B cell (primary cell): ENCODE measurements around the gene FAM53B. TPM values are rescaled to one million over a fixed set of nuclear protein-coding genes. Genes with fewer than 3 reads are reported as not detected.

Source experiments
- ATAC-seq: fragments of 200-7000 bp; cut with Tn5 transposase; one replicate; pipeline ENCODE4 v1.10.0; 2021; ENCODE audit warnings: low read depth, mild to moderate bottlenecking, moderate number of reproducible peaks, moderate library complexity
- CTCF ChIA-PET: fragments of 350-600 bp; sonication (Branson Sonifier 250); formaldehyde crosslinking; loops from one replicate; lab custom pipeline; 2021; ENCODE audit warnings: antibody characterized with exemption, inconsistent platforms; lab: Charles Lee
- POLR2A ChIA-PET: fragments of 350-600 bp; sonication (Branson Sonifier 250); formaldehyde crosslinking; loops from one replicate; lab custom pipeline; 2021; ENCODE audit warnings: antibody characterized with exemption; lab: Charles Lee
- DNase-seq: peaks from one replicate; pipeline ENCODE4 v3.0.0; 2013
- H2AFZ ChIP-seq: 2 replicates; pipeline ENCODE4 v1.6.1; 2012; ENCODE audit warnings: mild to moderate bottlenecking, low read depth, low read length; ENCODE audit not compliant: insufficient read depth, poor library complexity, severe bottlenecking
- H3K27ac ChIP-seq, 2 donors: 1 replicate in 1 of 2; 2 replicates in 1 of 2; pipeline ENCODE4 v1.5.1; 2012 to 2013; ENCODE audit warnings: low read length in 2 of 2, mild to moderate bottlenecking in 2 of 2, moderate library complexity in 1 of 2
- H3K27me3 ChIP-seq, 4 experiments: fragments of 200-600 bp in 1 of 4; sonication (generic) in 1 of 4; replicated peaks in 1 of 4; 1 replicate in 2 of 4; 2 replicates in 2 of 4; pipeline versions ENCODE4 v1.6.1 to v1.7.0; 2013 to 2016; ENCODE audit warnings: low read length in 3 of 4, mild to moderate bottlenecking in 2 of 4, mixed read lengths in 1 of 4, moderate library complexity in 1 of 4; ENCODE audit not compliant: insufficient read depth in 4 of 4, control insufficient read depth in 3 of 4; ENCODE audit errors: control extremely low read depth in 1 of 4
- H3K36me3 ChIP-seq, 2 experiments: replicated peaks in 1 of 2; 1 replicate in 1 of 2; 2 replicates in 1 of 2; pipeline versions ENCODE4 v1.6.1 to v1.7.1; 2013; ENCODE audit warnings: low read length in 1 of 2; ENCODE audit not compliant: insufficient read depth in 2 of 2, control insufficient read depth in 1 of 2; ENCODE audit errors: control extremely low read depth in 1 of 2, extremely low read depth in 1 of 2
- H3K4me1 ChIP-seq, 2 donors: fragments of 200-600 bp in 1 of 2; sonication (generic) in 1 of 2; 1 replicate in 1 of 2; 2 replicates in 1 of 2; pipeline versions ENCODE4 v1.5.1 to v1.6.1; 2013 to 2017; ENCODE audit warnings: low read length in 2 of 2; ENCODE audit not compliant: control insufficient read depth in 2 of 2, insufficient read depth in 2 of 2
- H3K4me2 ChIP-seq: replicated peaks from 2 replicates; pipeline ENCODE3; 2012; ENCODE audit warnings: mild to moderate bottlenecking, low read depth, low read length; ENCODE audit not compliant: poor library complexity, severe bottlenecking
- H3K4me3 ChIP-seq, 5 experiments: fragments of 200-600 bp in 1 of 5; sonication (generic) in 1 of 5; 1 replicate in 3 of 5; 2 replicates in 2 of 5; pipeline versions ENCODE4 v1.5.1 to v1.7.0; 2011 to 2016; ENCODE audit warnings: low read length in 4 of 5, mild to moderate bottlenecking in 4 of 5, low read depth in 2 of 5, control low read depth in 1 of 5, moderate library complexity in 1 of 5; ENCODE audit not compliant: insufficient read depth in 1 of 5; ENCODE audit errors: control extremely low read depth in 1 of 5, extremely low read depth in 1 of 5
- H3K79me2 ChIP-seq: fragments of 200-600 bp; sonication (generic); one replicate; pipeline ENCODE4 v1.6.0; 2016; ENCODE audit warnings: low read length; ENCODE audit not compliant: control insufficient read depth, insufficient read depth
- H3K9ac ChIP-seq: fragments of 200-600 bp; sonication (generic); 2 replicates; pipeline ENCODE4 v1.6.1; 2017; ENCODE audit warnings: mild to moderate bottlenecking, low read length, moderate library complexity
- H3K9me3 ChIP-seq, 3 donors: one replicate each; pipeline versions ENCODE4 v1.6.1 to v1.7.1; 2013; ENCODE audit warnings: low read length in 2 of 3; ENCODE audit not compliant: control insufficient read depth in 2 of 3, insufficient read depth in 1 of 3; ENCODE audit errors: control extremely low read depth in 1 of 3
- H4K20me1 ChIP-seq: 2 replicates; pipeline ENCODE4 v1.6.0; 2012; ENCODE audit warnings: mild to moderate bottlenecking, low read length; ENCODE audit not compliant: insufficient read depth, control insufficient read depth, poor library complexity, severe bottlenecking
- H3K27ac Mint-ChIP-seq: one replicate; pipeline ENCODE4 v1.8.0; 2021; ENCODE audit warnings: mixed read lengths
- H3K27me3 Mint-ChIP-seq: one replicate; pipeline ENCODE4 v1.8.0; 2021; ENCODE audit warnings: mixed read lengths
- H3K4me1 Mint-ChIP-seq: one replicate; pipeline ENCODE4 v1.8.0; 2021; ENCODE audit warnings: mixed read lengths
- H3K4me3 Mint-ChIP-seq: one replicate; pipeline ENCODE4 v1.8.0; 2021; ENCODE audit warnings: mixed read lengths
- H3K9me3 Mint-ChIP-seq: one replicate; pipeline ENCODE4 v1.8.0; 2022; ENCODE audit warnings: mixed read lengths; ENCODE audit not compliant: insufficient read depth
- EZH2 ChIP-seq: IDR thresholded peaks from 2 replicates; pipeline ENCODE4 v1.6.1; 2012; ENCODE audit warnings: borderline replicate concordance, low read depth, mild to moderate bottlenecking, moderate library complexity, low read length; ENCODE audit not compliant: insufficient read depth, poor library complexity, severe bottlenecking
- WGBS: methylation state at CpG from one replicate; pipeline ENCODE4 v1.1.5; 2013; ENCODE audit warnings: missing lambda C conversion rate; ENCODE audit not compliant: insufficient coverage; 5-methylcytosine and 5-hydroxymethylcytosine counted together
- intact Hi-C: fragments of 100-400 bp; cut with micrococcal nuclease; formaldehyde crosslinking; loops from one replicate; pipeline ENCODE4 v1.10.0; 2022
- polyA plus RNA-seq: library from polyadenylated mRNA; depleted of rRNA; stranded (reverse); fragments of >200 nt; gene quantifications from 2 replicates; pipeline ENCODE4 v1.2.3, GENCODE V29; 2012
- total RNA-seq, 2 donors: library from RNA; stranded (reverse); fragments of 120-200 nt in 1 of 2; gene quantifications; 1 replicate in 1 of 2; 2 replicates in 1 of 2; pipeline versions ENCODE4 v1.2.3 to v1.2.4, GENCODE V29; 2013 to 2022
- TF ChIP-seq, protein P1 (sequence below): fragments of 200-600 bp; IDR thresholded peaks from one replicate; pipeline ENCODE4 v1.8.0; 2022; ENCODE audit warnings: antibody characterized with exemption, mild to moderate bottlenecking

FAM53B gene
- total and polyA plus RNA-seq, 2 donors (not counting 1 experiment from before 2014, with no cell fraction given): 51.2 to 186 TPM

DNA sequence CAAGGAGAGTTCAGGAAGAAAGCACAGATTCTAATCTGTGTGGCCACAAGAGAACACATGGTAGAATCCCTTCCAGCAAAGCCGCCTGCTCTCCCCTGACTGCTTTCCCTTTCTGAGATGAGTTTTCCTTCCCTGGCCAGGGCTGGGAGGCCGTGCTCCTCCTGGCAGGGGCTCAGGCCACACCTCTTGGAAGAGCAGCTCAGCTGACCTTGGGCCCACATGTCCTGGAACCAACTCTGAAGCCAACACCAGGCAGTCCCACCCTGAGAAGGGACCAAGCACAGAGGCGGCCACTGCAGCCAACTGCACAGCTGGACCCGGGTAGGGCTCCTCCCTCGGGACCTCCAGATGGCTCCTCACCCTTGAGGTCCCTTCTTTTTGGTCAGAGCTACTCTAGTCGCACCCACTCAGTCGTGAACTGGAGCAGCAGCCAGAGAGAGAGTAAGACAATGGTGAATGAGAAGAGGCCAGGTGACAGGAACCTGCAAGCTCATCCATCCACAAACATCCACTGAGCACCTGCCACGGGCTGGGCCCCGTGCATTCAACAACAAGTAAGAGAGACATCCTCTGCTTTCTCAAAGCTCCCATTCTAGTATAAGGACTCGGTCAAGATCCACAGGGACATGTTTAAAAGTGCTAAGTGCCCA is 40.3 kb downstream of the FAM53B start:
- Mint-ChIP-seq H3K27me3 (no peaks in the 10 kb centered on the region), H3K27ac (peak overlapping the region; percentile 97), H3K4me1 (peaks cover 93% of the 10 kb centered on the region), H3K4me3 (peak overlapping the region; percentile 63), H3K9me3 (no peaks in the 10 kb centered on the region)
- no peak for DNase-seq
- H3K79me2 ChIP-seq: peaks cover 100% of the 10 kb centered on the region
- H3K27me3 ChIP-seq: no peaks in the 10 kb centered on the region
- H3K4me1 ChIP-seq: peaks cover 96 to 100% of the 10 kb centered on the region in 2 donors
- no peak overlapping the region for H2AFZ ChIP-seq
- intact Hi-C loops: no loop called here
- TF ChIP-seq EZH2: no peak
- TF ChIP-seq, protein P1, sequence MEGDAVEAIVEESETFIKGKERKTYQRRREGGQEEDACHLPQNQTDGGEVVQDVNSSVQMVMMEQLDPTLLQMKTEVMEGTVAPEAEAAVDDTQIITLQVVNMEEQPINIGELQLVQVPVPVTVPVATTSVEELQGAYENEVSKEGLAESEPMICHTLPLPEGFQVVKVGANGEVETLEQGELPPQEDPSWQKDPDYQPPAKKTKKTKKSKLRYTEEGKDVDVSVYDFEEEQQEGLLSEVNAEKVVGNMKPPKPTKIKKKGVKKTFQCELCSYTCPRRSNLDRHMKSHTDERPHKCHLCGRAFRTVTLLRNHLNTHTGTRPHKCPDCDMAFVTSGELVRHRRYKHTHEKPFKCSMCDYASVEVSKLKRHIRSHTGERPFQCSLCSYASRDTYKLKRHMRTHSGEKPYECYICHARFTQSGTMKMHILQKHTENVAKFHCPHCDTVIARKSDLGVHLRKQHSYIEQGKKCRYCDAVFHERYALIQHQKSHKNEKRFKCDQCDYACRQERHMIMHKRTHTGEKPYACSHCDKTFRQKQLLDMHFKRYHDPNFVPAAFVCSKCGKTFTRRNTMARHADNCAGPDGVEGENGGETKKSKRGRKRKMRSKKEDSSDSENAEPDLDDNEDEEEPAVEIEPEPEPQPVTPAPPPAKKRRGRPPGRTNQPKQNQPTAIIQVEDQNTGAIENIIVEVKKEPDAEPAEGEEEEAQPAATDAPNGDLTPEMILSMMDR: no peak
- peaks cover 0 to 83% of the 10 kb centered on the region in 2 experiments for H3K36me3 ChIP-seq
- H3K4me3 ChIP-seq: no peak overlapping the region
- peak overlapping the region; percentile 43 for H3K4me2 ChIP-seq
- no peaks in the 10 kb centered on the region for H3K9me3 ChIP-seq
- CTCF ChIA-PET: interaction anchor here (1.2 to 5.7 kb wide), 4 partner anchors 12 to 42 kb away, joined by 3 to 33 read pairs (median 6); no protein-coding TSS in a partner anchor
- ATAC-seq: no peak
- POLR2A ChIA-PET: no interaction called here
- H3K27ac ChIP-seq: peak overlapping the region; percentile 38 to 91
- 64% methylated on average over 5 of the region's 10 CpGs for WGBS
- peak overlapping the region; percentile 9 for H3K9ac ChIP-seq
- H4K20me1 ChIP-seq: peaks cover 100% of the 10 kb centered on the region

DNA sequence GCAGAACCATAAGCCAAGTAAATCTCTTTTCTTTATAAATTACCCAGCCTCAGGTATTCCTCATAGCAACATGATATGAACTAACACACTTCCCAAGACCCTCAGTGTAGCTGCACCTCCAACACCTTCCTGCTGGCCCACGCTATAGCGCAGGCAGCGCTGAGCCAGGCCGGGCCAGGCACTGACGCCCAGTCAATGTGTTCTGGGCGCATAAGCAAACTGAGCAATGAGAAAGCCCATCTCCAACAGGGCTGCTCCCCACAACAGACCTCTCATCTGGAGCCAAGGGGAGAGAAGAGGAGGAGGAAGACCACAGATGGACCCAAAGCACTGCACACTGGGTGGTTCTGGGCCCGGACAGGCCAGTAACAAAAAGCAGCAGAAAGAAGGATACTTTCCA is 40.8 kb downstream of the FAM53B start:
- intact Hi-C loops: no loop called here

More for the DNA sequence above, 40.8 kb downstream of the FAM53B start:
- ChIA-PET CTCF (interaction anchor here (1.2 to 5.7 kb wide), 4 partner anchors 13 to 42 kb away, joined by 3 to 33 read pairs (median 6); no protein-coding TSS in a partner anchor), POLR2A (no interaction called here)
- WGBS: 100% methylated on average over 3 of the region's 7 CpGs
- H3K79me2 ChIP-seq: peaks cover 100% of the 10 kb centered on the region
- peaks cover 96 to 100% of the 10 kb centered on the region in 2 donors for H3K4me1 ChIP-seq
- H3K27me3 Mint-ChIP-seq: no peaks in the 10 kb centered on the region
- H3K4me3 Mint-ChIP-seq: peak overlapping the region; percentile 75
- H4K20me1 ChIP-seq: peaks cover 100% of the 10 kb centered on the region
- H3K27me3 ChIP-seq: no peaks in the 10 kb centered on the region
- no peak for TF ChIP-seq EZH2
- TF ChIP-seq, protein P1: no peak
- H2AFZ ChIP-seq: no peak overlapping the region
- ATAC-seq: no peak
- peak overlapping the region; percentile 43 for H3K4me2 ChIP-seq
- no peak for DNase-seq
- no peak overlapping the region for H3K9ac ChIP-seq
- no peaks in the 10 kb centered on the region for H3K9me3 ChIP-seq
- H3K4me3 ChIP-seq: no peak overlapping the region
- H3K36me3 ChIP-seq: peaks cover 0 to 82% of the 10 kb centered on the region in 2 experiments
- no peaks in the 10 kb centered on the region for H3K9me3 Mint-ChIP-seq
- peak overlapping the region; percentile 17 to 91 for H3K27ac ChIP-seq
- H3K4me1 Mint-ChIP-seq: peaks cover 93% of the 10 kb centered on the region
- H3K27ac Mint-ChIP-seq: peak overlapping the region; percentile 97
